Measurements from ENCODE around the gene OLR1. TPM values are rescaled to one million over a fixed set of nuclear protein-coding genes. Genes with fewer than 3 reads are reported as not detected.
"Not testable (repeated sequence)": the region's sequence is repeated elsewhere in the genome, so short reads cannot be mapped to it uniquely, and the experiment has no call there.

The OLR1 gene
- total RNA-seq, 1 experiment from 2014 or later = 26.5 TPM

DNA sequence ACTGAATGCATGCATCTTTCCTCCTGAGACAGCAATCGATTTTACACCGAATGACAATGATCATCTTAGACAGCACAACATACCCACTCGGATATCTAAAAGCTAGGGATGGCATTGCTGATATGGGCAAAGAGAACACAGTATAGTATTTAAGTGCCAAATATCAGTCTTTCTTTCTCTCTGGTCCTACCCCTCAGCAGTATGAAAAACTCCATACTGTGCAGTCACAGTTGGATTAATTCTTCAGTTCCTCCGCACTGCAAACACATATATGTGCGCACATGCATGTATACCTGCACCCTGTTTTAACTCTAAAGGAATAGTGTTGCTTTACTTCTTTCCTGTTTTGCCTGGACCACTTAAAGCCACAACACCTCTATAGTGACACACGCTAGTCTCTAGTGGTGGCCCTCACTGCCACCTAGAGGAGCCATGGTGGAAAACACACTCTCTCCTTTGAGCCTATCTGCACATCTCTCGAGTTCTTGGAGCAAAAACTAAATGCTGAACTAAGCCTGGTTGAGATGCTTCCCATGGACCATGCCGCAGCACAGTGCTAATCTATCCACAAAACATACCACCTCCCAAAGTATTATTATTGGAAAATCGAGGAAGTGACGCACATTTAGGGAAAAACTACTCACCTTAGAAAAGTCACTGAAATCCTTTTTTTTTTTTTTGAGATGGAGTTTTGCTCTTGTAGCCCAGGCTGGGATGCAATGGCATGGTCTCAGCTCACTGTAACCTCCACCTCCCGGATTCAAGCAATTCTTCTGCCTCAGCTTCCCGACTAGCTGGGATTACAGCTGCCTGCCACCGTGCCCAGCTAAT lies 18.8 kb upstream of the OLR1 start:
- peak; percentile 66 for DNase-seq (ENCODE audit: low spot score)

DNA sequence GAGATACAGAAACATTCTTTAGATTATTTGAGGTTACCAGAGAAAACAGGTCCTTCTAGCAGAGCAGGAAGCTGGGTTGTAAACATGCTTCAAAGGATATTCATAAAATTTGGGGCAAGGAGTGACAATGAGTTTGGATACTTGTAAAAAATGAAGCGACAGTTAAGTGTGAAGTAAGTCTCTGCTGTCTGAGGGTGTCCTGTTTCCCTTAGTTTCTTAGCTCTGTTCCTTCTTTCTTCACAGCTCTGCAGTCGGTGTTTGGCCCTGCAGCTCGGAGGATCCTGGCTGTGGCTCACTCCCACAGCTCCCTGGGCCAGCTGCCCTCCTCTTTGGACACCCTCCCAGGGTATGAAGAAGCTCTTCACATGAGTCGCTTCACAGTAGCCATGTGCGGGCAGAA lies 17.7 kb upstream of the OLR1 start:
- DNase-seq (ENCODE audit: low spot score) = no peak

DNA sequence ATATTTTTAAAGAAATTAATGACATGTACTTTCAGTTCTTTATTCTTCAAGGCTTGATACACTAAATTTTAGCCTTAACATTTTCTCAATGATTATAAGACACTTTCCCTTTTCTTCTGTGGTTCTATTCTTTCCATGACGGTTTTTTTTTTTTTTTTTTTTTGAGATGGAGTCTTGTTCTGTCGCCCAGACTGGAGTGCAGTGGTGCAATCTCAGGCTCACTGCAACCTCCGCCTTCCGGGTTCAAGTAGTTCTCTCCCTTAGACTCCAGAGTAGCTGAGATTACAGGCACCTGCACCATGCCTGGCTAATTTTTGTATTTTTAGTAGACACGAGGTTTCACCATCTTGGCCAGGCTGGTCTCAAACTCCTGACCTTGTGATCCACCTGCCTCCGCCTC lies 15.0 kb upstream of the OLR1 start:
- not testable (repeated sequence) for DNase-seq (ENCODE audit: low spot score)

DNA sequence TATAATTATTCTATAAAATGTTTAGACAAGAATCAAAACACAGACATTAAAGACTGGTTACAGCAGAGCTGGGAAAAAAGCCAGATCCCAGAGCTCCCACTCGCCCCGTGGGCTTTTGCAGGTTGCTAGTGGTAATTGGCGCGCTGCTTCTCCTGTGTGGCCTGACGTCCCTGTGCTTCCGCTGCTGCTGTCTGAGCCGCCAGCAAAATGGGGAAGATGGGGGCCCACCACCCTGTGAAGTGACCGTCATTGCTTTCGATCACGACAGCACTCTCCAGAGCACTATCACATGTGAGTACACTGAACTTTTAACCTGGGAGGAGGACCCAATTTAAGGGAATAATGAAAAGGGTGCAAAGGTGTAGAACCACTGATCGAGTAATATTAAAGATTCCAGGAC lies 14.4 kb upstream of the OLR1 start:
- DNase-seq (ENCODE audit: low spot score) = no peak

DNA sequence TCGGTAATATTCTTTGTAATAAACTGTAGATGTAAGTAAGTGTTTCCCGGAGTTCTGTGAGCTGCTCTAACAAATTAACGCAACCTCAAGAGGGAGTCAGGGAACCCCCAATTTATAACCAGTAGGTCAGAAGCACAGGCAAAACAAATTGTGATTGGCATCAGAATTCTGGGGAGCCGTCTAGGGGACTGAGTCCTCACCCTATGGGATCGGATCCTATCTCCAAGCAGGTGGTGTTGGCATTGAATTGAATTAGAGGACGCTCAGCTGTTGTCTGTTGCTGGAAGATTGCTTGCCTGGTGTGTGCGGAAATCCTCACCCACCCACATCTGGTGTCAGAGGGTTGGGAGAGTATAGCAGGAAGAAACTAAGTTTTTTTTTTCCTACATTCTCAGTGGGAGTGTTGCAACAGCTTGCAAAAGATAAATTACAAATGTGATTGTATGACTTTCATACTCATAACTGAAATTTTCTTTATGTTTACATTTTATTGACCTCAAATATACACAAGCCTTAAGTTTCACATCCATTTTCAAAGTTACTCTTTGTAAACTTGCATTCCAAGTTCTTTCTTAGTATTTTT lies 12.4 kb upstream of the OLR1 start:
- no peak for DNase-seq (ENCODE audit: low spot score)

DNA sequence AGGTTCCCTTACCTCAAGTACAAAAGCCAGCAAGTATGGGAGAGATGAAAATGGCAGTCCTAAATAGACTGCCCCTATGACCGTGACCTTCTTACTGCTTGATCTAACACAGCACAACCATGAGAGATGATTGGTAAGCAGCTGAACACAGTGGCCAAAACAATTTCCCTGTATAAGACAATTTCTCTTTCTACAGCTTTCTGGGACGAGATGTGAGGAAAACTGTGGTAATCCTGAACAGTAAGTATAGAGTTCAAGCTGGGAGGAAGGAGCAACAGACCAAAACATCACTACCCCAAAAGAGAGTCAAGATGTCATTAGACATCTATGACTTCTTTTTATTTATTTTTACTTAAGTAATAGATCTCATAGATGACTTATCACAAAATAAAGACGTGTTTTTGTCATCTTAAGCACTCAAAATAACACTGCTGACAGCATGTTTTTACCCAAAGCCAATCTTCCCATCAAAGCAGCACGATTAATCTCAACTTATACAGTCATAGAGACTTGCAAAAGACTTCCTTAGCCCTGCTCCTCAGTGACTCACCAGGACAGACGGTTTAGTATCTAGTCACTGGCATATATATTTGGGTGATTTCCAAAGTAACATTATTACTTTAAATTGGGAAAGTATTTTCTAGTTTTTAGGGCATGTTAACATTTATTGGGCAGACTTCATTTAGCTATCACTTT lies 10.6 kb upstream of the OLR1 start:
- DNase-seq (ENCODE audit: low spot score) = peak; percentile 58

DNA sequence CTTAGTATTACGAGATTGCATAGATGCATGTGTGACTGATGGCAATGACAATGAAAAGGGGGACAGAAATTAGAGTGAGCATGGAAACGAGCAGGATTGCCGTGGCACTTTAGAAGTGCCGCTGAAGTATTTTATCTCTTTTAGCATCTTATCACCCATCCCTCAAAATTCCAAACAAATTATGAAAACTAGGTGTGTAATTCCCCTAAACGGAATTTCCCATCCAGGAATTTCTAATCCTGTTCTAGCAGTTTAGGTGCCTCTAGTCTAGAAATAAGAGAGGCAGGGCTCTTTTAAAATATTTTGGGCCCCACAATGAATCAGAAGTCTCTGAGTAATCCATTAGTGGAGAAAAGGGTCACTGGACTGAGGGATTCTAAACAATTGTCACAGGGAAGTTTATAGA lies 7.8 kb upstream of the OLR1 start:
- DNase-seq (ENCODE audit: low spot score) = peak; percentile 38

DNA sequence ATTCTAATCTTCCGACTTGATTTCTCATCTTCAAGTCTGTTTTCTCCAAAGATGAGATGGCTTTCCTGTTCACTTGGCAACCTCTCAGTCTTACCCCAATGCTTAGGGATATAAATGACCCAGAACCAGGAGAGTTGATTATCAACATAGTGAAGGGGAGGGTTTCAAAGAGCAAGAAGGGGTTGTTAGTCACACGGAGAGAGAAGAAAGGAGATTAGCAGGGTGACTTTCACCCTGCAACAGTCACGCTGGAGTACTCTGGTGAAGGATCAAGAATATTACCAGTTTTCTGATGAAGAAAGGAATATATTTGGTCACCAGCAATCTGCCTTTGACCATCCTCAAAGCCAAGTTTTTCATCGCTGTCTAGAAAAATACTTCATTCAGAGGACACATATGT lies 6.9 kb upstream of the OLR1 start, which contains the start of gene TMEM52B:
TMEM52B (plus strand) TSS at position 212 of the 400 bp plus-strand sequence. CDS start 543 bp downstream, outside the sequence.
- no peak for DNase-seq (ENCODE audit: low spot score)

DNA sequence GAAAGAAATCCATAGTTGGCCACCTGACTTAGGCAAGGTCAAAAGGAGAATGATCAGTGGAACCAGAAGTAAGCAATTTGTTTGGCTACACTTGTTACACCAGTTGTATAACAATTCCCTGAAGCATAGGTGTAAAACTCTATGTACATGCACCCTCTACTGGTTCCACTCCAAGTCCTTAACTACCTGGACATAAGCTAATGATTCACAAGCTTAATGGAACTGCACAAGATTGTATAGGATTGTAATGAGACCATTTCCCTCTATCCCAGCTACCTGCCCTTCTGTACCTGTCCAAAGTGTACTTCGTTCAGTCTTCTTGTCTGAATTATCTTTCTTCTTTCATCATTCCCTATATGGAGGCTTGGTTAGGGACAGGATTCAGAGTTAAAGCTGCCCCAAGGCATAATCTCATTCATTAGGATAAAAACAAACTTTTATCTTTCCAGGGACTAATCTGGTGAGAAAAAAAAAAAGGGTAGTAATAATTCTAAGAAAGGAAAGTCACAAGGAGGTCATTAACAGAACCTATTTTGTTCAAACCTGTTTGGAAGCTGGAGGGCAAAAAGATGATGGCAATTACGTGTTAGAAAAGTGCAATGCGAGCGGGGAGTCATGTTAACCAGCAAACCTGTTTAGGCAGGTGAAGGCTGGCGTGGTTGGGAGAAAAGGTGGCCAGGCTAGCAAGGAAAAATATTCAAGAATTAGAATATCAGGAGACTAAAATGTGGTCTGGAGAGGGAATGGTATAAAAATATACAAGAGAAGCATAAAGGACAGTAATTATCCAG lies 4.1 kb upstream of the OLR1 start:
- DNase-seq (ENCODE audit: low spot score) = no peak

DNA sequence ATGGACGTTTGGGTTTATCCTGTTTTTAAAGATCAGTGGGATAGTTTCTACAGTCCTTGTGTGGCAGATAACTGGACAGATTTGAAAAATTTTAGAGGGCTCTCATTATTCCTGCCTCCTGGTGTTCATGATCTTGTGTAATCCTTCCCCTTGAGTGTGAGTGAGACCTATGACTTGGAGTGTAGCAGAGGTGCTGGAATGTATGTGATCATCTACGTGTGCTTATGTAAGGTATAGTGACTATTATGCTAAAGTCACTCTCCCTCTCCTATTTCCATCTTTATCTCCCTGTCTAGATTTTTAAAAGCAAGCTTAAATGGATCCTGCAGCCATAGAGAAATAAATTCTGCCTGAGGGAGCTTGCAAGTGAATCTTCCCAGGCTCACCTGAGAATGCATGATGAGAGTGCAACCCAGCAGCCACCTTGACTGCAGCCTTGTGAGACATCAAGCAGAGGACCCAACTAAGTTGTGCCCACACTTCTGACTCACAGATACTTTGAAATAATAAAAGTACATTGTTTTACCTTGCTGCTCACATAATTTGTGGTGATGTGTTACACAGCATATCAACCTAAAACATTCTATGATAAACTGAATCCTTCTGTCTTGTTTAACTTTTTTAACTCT lies 3.2 kb upstream of the OLR1 start:
- no peak for DNase-seq (ENCODE audit: low spot score)

DNA sequence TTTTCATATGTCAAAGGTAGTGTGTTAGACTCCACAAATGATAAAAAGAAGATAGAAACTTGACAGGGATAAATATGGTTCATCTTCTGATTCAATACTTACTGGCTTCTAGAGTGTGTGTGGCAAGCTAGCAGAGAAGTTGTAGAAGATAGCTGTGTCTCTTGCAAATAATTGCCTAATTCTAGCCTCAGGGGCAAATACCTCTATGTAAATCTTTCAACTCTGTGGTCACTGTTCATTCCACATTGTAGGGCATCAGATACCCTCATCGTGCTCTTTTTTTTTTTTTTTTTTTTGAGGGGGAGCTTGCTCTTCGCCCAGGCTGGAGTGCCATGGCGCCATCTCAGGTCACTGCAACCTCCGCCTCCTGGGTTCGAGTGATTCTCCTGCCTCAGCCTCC lies 1.7 kb downstream of the OLR1 start:
- no peak for DNase-seq (ENCODE audit: low spot score)

DNA sequence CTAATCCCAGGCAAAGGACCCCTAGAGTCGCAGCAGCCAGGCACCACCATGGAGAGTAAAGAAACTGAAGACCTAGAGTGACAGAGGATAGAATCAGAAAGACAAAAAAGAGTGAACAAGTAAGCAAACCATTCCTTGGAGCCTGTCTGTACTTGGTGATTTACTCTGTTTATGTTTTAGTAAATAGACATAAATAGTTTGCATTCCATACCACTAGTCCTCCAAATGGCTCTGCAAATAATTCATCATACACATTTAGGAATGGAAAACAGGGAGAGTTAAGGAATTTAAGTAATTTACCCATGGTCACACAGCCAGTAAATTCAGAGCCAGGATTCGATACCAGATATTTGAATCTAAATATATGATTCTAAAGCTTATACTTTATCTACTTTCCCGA lies 2.8 kb downstream of the OLR1 start:
- DNase-seq (ENCODE audit: low spot score) = no peak

DNA sequence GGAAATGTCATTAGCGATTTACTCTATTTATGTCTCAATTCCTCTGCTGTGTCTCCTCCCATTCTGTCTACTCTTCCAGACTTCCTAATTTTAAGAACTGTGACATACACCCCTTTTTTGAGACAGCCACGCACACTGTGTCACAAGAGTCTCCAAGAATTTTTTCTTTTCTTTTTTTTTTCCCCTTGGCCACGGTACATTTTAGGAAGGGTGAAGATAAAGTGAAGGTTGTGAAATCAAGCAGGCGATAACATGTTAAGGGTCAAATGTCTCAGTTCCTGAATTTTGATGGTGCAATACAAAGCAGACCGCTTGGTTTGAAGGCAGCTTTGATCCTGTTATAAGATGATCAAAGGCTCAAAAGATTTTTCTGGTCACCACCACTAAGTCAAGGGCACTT lies 4.3 kb downstream of the OLR1 start:
- DNase-seq (ENCODE audit: low spot score) = no peak

DNA sequence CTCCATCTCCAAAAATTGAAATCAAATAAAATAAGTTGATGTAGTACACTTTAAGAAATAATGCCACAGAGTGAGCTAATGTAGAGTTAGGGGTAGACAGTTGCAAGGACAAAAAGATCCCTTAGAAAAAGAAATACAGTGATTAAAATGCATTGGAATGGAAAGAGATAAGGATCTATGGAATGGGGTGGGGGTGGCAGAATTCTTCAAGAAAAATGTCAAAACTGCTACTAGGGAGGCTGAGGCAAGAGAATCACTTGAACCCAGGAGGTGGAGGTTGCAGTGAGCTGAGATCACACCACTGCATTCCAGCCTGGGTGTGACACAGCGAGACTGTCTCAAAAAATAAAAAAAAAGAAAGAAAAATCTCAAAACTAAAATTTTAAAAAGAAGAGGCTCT lies 6.5 kb downstream of the OLR1 start:
- no peak for DNase-seq (ENCODE audit: low spot score)

DNA sequence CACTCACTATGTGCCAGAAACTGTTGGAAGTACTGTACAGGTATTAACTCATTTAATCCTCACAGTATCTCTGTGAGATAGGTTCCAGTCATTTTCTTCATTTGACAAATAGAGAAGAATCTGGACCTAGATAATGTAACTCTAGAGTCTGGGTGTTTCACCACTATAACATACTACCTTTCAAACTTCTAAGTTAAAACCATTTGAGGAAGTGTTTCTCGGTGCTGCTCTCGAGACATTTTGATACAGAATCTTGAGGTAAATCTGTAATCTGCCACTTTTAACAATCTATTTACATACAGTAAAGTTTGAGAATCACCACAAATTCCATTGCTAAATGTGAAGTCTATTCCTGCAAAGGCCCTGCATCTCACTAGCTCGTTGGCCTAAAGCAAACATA lies 8.8 kb downstream of the OLR1 start:
- DNase-seq (ENCODE audit: low spot score) = no peak

DNA sequence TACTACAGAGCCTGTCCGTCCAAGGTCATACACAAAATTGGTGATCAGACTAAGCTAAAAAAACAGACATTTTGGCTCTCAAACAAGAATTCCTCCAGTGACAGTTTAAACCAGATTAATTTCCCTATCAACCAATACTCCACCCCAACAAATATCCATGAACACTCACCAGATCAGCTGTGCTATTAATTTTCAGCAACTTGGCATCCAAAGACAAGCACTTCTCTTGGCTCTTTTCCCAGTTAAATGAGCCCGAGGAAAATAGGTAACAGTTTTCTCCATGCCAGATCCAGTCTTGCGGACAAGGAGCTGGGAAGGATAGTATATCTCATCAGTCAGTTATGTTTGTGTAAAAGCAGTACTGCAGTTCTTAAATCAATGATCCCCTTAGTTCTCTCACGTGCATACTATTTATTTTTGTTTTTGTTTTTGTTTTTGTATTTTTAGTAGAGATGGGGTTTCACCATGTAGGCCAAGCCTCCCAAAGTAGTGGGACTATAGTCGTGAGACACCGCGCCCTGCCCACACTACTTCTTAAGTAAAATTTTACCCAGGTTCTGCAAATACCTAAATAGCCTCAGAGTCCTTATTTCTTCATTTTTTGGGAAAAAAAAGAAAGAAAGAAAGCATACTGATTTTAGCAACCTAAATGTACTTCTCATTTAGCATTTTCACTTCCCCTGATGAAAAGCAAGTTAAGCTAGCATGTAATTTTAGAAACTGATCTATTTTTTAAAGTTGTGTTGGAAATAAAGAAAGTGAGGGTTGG lies 11.1 kb downstream of the OLR1 start:
- DNase-seq (ENCODE audit: low spot score) = no peak

DNA sequence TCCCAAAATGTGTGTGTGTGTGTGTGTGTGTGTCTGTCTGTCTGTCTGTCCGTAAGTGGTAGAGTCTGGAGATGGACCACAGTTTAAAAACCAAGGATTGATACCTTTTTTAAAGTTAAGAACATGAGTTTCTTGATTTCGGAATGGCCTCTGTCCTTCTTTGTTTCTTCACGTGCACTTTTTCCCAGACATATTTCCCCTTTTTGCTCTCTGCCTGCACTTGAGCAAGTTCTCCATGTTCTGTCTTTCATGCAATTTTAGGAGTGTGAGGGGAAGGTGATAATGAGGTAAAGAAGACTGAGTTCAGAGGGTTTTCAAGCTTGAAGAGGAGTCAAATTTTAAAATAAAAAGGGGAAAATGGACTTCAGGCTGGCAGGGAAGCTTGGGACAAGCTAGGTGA lies 12.7 kb downstream of the OLR1 start:
- no peak for DNase-seq (ENCODE audit: low spot score)

DNA sequence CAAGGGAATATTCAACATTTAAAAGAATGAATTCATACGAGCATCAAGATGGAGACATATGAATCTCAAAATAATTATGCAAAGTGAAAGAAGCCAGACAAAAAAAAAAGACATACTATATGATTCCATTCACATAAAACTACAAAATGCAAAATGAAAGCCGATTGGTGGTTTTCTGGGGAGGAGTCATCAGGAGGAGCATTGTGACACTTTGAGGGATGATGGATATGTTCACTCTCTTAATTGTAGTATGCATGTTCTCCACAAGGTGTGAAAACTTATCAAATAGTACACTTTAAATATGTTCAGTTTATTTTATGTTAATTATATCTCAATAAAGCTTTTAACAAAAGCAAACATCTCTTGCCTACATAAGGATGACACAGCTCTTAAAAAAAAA lies 13.5 kb downstream of the OLR1 start:
- no peak for DNase-seq (ENCODE audit: low spot score)

DNA sequence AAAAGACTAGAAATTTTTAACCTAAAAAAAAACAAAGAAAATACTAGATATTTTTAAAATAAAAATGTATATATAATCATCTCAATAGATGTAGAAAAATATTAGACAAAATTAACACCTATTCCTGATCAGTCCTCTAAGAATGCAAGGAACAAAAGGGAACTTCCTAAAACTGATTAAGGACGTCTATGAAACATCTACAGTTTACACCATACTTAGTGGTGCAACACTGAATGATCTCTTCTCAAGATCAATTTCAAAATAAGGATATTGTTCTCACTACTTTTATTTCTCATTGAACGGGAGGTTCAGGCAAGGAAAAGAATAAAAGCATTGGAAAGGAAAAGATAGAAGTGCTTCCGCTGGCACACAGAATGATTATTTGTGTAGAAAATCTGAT lies 16.0 kb downstream of the OLR1 start:
- no peak for DNase-seq (ENCODE audit: low spot score)

DNA sequence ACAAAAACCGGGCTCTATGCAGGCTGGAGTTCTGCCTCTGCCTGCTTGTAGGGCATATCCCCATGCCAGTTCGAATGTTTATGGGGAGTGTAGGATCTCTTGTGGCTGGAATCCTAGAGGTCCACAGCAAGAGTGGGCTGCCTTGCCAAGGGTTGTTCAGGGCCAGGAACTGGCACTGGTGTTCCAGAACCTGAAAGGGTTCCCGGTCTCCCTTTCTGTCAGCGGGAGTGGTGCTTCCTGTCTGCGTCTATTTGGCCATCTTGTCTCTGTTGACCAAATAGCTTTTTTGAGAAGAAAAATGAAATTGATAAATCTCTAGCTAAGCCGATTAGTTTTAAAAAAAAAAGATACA lies 17.8 kb downstream of the OLR1 start:
- DNase-seq (ENCODE audit: low spot score) = no peak
